GM19328 (cell line): ENCODE measurements around the gene SEH1L.
A peak's percentile ranks its signal among the peaks of the same experiment; 100 is the strongest.
"Not testable (repeated sequence)": the region's sequence is repeated elsewhere in the genome, so short reads cannot be mapped to it uniquely, and the experiment has no call there.

ENCODE experiments used
- ATAC-seq: cut with Tn5 transposase; IDR thresholded peaks from one replicate; pipeline ENCODE4 v1.9.1; 2021; ENCODE audit warnings: mild to moderate bottlenecking, moderate library complexity; ENCODE audit not compliant: unreplicated experiment

Gene SEH1L

GRCh38 chr18:12947285-12948049, at the start of gene SEH1L:
Gene SEH1L, plus strand, starts transcription at chr18:12948011. Its CDS starts 111 bp downstream, at chr18:12948122.
- peak; percentile 73 for ATAC-seq

GRCh38 chr18:12901208-12901607, 46.6 kb upstream of the SEH1L start:
- not testable (repeated sequence) for ATAC-seq

GRCh38 chr18:12904012-12904516, 43.7 kb upstream of the SEH1L start:
- no peak for ATAC-seq

- no peak for ATAC-seq
Measured at GRCh38 chr18:12906119-12906518, 41.7 kb upstream of the SEH1L start.

GRCh38 chr18:12906773-12907172, 41.0 kb upstream of the SEH1L start:
- ATAC-seq: no peak

- no peak for ATAC-seq
Measured at GRCh38 chr18:12907258-12907925, 40.4 kb upstream of the SEH1L start.

GRCh38 chr18:12908706-12909105, 39.1 kb upstream of the SEH1L start:
- no peak for ATAC-seq

DNA sequence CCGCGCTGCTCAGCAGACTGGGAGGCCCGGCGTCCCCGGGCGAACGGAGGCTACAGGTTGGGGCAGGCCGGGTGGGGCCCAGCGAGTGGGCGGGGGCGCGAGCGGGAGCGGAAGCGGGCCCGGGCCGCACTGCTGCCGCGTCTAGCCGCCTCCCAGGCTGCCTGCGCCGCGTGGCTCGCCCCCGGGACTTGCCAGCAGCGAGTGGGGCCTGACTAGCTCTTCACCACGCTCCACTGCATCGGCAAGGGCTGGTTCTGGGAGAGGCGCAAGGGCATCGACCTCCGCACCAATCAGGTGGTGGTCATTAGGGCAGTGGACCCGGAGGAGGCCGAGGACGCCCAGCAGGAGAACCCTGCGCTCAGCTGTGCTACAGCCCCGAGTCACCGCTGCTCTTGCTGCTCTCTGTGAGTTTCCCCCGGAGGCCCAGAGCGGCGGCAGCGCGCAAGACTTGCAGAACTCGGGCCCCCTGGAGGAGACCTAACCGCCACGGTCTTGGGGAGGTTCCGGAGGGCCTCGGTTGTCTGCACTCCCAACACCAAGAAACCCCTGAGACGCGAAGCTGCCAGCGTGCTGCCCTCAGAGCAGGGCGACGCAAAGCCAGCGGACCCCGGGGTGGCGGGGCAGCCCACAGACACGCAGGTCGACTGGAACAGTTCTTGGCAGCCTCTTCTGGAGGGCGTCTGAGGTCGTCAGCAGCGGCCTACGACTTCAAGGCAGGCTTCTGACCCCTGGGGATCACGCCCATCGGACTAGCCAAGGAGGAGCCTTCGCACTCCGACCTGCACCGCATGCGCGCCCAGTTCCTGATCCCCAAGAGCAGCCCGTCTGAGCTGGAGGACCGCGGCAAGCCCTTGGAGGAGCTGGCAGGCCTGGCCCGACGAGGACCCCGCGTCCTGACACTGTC, 36.5 kb upstream of the SEH1L start:
- ATAC-seq: no peak

DNA sequence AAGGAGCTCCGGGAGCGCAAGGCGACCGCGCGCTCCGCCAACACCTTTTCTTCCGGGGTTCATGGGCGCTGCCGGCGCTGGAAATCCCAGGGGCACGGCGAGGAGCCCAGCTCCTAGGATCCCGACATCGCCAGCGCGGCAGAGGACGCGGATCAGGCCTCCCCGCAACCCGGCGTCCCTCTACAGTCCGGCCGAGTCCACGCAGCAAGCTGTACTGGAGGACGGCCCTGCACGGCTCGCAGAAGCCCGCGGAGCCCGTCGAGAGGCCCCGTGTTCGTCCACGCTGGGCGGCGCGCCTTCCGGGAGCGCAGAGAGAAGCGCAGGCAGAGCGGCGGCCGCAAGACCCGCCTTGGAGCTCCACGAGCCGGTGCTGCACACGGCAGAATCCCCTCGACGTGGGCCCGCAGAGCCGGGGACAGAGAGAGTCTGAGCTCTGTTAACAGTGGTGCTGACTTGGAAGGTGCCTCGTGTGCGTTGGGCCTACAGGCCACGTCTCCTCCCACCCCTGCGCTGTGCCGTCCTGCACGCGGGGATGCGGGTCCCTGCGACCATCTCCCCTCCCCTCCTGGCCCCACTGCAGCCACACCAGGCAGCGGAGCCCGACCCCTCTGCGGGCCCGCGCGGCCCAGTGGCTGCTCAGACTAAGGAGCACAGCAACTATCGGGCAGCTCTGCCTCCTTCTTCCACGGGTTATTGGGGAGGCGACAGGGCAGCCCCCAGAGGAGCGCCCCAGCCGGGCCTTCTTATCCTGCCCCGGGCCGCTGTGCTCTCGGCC, 35.7 kb upstream of the SEH1L start:
- no peak for ATAC-seq

GRCh38 chr18:12921178-12921577, 26.6 kb upstream of the SEH1L start:
- ATAC-seq: peak; percentile 57

DNA sequence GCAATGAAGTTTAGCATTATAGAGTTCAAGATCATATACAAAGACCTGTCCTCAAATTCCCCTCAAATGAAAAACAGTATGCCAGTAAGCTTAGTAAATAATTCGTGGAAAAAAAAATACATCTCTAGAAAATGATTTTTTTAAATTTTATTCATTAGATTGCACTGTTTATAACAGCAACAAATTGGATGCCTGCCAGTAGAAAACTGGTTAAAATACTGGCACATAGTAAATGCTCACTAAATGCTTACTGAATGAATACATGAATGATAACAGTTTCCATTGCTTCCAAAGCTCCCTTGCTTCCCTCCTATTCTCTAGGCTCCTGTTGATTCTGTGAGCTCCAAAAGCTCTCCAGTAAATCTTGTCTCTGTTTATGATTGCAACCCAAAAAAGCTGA, 25.5 kb upstream of the SEH1L start:
- ATAC-seq: no peak

- ATAC-seq: no peak
Measured at GRCh38 chr18:12924616-12925015, 23.2 kb upstream of the SEH1L start.

DNA sequence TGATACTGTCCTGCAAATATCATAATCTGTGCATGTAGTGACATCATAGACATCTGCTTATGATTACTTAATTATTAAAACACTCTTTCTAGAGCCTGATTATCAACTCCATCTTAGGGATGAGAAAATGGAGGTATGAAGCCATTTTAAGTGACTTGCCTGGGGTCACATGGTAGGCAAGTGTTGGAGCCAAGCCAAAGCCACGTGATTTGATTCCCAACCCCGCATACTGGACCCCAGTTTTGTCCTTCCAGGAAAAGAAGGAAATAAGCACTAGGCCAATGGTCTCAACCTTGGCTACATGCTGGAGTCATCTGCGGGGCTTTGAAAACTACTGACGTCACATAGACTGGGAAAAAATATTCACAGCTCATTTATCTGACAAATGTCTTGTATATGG, 19.6 kb upstream of the SEH1L start:
- ATAC-seq: no peak

- ATAC-seq: no peak
Measured at GRCh38 chr18:12928641-12929040, 19.2 kb upstream of the SEH1L start.

DNA sequence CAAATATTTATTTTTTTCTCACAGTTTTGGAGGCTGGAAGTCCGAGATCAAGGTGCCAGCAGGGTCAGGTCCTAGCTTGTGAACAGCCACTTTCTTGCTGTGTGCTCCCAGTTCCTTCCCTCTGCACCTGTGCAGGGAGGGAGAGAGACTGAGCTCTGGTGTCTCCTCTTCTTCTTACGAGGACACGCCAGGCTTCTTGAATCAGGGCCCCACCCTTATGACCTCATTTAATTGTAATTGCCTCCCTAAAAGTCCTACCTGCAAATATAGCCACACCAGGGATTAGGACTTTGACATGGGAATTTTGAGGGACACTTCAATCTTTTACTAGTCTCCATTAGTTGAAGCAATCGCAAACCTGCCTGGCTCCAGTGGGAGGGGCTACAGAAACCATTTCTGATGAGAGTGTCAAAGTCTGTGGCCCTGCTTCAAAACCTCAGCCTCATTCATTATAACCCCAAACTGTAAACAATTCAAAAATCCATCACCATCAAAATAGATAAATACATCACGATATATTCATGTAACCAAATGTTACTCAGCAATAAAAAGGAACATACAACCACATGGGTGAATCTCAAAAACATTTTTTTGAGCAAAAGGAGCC, 18.2 kb upstream of the SEH1L start:
- no peak for ATAC-seq

GRCh38 chr18:12930376-12930775, 17.4 kb upstream of the SEH1L start:
- no peak for ATAC-seq

- ATAC-seq: no peak
Measured at GRCh38 chr18:12930908-12931307, 16.9 kb upstream of the SEH1L start.

- ATAC-seq: no peak
Measured at GRCh38 chr18:12933327-12933726, 14.5 kb upstream of the SEH1L start.

- ATAC-seq: no peak
Measured at GRCh38 chr18:12934454-12935071, 13.2 kb upstream of the SEH1L start.

DNA sequence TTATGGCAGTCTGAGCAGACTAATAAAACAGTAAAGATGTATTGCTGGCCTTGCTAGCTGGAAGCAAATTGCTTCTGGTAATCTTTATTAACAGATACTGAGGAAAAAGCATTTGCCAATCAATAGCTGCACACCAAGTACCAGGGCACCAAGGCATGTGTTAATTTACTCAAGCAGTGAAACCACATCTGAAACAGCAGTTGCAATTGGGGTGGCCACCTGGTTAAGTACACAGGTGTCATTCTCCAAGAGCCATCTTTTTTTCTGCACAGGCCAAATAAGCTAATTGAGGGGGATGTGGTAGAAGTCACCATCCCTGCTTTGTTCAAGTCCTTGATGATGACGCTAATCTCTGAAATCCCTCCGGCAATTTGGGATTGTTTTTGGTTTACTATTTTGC, 8.6 kb upstream of the SEH1L start:
- no peak for ATAC-seq
